ENCODE results near the gene SKIC2. TPM values are rescaled to one million over a fixed set of nuclear protein-coding genes. Genes with fewer than 3 reads are reported as not detected.
A peak's percentile ranks its signal among the peaks of the same experiment; 100 is the strongest.

The SKIC2 gene
- total and polyA plus RNA-seq, 2 of the 8 experiments (the other 6 are each of a cell fraction or from before 2014, with no cell fraction given): 42.1 to 59.7 TPM

DNA sequence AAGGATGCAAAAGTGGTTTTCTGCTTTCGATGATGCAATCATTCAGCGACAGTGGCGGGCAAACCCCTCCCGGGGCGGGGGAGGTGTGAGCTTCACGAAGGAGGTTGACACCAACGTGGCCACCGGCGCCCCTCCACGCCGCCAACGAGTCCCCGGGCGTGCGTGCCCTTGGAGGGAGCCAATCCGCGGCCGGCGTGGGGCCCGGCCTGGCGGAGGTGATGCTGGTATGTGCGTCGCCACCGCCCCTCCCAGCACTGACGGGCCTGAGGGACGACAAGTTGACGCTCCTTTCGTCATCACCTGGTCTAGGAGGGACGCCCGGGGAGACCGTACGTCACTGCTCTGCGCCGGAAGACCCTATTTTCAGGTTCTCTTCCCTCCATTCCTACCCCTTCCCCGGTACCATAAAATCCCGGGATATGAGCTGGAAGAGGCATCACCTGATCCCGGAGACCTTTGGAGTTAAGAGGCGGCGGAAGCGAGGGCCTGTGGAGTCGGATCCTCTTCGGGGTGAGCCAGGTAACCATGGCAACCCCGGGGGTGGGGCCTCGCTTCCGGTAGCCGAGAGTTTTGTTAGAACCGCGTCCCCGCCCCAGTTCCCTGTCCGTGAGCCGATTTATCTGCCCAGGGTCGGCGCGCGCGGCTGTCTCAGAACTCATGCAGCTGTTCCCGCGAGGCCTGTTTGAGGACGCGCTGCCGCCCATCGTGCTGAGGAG lies 13.2 kb downstream of the SKIC2 start, which contains the start of gene DXO (continued):
- TF ChIP-seq, protein P1, sequence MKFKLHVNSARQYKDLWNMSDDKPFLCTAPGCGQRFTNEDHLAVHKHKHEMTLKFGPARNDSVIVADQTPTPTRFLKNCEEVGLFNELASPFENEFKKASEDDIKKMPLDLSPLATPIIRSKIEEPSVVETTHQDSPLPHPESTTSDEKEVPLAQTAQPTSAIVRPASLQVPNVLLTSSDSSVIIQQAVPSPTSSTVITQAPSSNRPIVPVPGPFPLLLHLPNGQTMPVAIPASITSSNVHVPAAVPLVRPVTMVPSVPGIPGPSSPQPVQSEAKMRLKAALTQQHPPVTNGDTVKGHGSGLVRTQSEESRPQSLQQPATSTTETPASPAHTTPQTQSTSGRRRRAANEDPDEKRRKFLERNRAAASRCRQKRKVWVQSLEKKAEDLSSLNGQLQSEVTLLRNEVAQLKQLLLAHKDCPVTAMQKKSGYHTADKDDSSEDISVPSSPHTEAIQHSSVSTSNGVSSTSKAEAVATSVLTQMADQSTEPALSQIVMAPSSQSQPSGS (IDR thresholded peaks at IDR 0.05; ENCODE audit: low read length): peak; percentile 61; the same call in 1 of the 2 replicates
- TF ChIP-seq BRCA1 (IDR thresholded peaks at IDR 0.05; ENCODE audit: low read depth, low read length): peak; percentile 46; the same call in 1 of the 2 replicates
- peak; percentile 68; the same call in 1 of the 2 replicates for TF ChIP-seq POLR2AphosphoS5 (IDR thresholded peaks at IDR 0.05; ENCODE audit: low read depth, low read length)
- TF ChIP-seq, protein P2, sequence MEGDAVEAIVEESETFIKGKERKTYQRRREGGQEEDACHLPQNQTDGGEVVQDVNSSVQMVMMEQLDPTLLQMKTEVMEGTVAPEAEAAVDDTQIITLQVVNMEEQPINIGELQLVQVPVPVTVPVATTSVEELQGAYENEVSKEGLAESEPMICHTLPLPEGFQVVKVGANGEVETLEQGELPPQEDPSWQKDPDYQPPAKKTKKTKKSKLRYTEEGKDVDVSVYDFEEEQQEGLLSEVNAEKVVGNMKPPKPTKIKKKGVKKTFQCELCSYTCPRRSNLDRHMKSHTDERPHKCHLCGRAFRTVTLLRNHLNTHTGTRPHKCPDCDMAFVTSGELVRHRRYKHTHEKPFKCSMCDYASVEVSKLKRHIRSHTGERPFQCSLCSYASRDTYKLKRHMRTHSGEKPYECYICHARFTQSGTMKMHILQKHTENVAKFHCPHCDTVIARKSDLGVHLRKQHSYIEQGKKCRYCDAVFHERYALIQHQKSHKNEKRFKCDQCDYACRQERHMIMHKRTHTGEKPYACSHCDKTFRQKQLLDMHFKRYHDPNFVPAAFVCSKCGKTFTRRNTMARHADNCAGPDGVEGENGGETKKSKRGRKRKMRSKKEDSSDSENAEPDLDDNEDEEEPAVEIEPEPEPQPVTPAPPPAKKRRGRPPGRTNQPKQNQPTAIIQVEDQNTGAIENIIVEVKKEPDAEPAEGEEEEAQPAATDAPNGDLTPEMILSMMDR (IDR thresholded peaks at IDR 0.05; ENCODE audit: control extremely low read depth in 1 of 3, insufficient read depth in 1 of 3, low read depth in 1 of 3, low read length in 3 of 3): no peak
- TF ChIP-seq BACH1 (IDR thresholded peaks at IDR 0.05; ENCODE audit: low read length): peak; percentile 77
- TF ChIP-seq HDAC6 (IDR thresholded peaks at IDR 0.05; ENCODE audit: low read depth, low read length): no peak
- TF ChIP-seq, protein P3, sequence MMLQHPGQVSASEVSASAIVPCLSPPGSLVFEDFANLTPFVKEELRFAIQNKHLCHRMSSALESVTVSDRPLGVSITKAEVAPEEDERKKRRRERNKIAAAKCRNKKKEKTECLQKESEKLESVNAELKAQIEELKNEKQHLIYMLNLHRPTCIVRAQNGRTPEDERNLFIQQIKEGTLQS (IDR thresholded peaks at IDR 0.05; ENCODE audit: insufficient read depth, low read depth, low read length): peak; percentile 90
- peak; percentile 100 for TF ChIP-seq ASH2L (IDR thresholded peaks at IDR 0.05; ENCODE audit: low read length)
